ENCODE data around the gene TMEM258. TPM values are rescaled to one million over a fixed set of nuclear protein-coding genes. Genes with fewer than 3 reads are reported as not detected.

Gene TMEM258
- total RNA-seq, 6 experiments from 2014 or later, result 31.6 to 74.5 (median 55.3) TPM

- Histone ChIP-seq H3K4me1 (peaks cover 0 to 31% (median 6%) of the 10 kb centered on the region in 4 donors), H3K36me3 (no peaks in the 10 kb centered on the region), H3K4me3 (no peak overlapping the region), H3K9me3 (no peaks in the 10 kb centered on the region), H3K27me3 (no peaks in the 10 kb centered on the region), H3K27ac (peak overlapping the region; percentile 50 to 68 (median 60))
- 20% methylated on average over 1 of the region's 13 CpGs for WGBS (ENCODE audit: insufficient coverage, low coverage, low lambda C conversion rate, missing lambda C conversion rate)
- DNase-seq (peak; percentile 70 to 82 (median 79)), ATAC-seq (peak; percentile 38 to 87 (median 72))
- intact Hi-C loops (cut with DNase I), result no loop called here
- no peak for TF ChIP-seq CTCF (IDR thresholded peaks at IDR 0.05)
- TF ChIP-seq POLR2A (IDR thresholded peaks at IDR 0.05), result peak; percentile 56
These were observed 26.0 kb downstream of the TMEM258 start for GRCh38 chr11:61766353-61766841.

- Histone ChIP-seq H3K4me3 (no peak overlapping the region), H3K27ac (peak overlapping the region; percentile 50 to 68 (median 60)), H3K27me3 (no peaks in the 10 kb centered on the region), H3K4me1 (peaks cover 0 to 31% (median 6%) of the 10 kb centered on the region in 4 donors), H3K9me3 (no peaks in the 10 kb centered on the region), H3K36me3 (no peaks in the 10 kb centered on the region)
- TF ChIP-seq POLR2A (IDR thresholded peaks at IDR 0.05) (no peak), CTCF (IDR thresholded peaks at IDR 0.05) (no peak)
- DNase-seq (no peak), ATAC-seq (no peak)
- intact Hi-C loops (cut with DNase I), result no loop called here
- no CpG with 5 or more reads among the region's 26 CpGs for WGBS (ENCODE audit: insufficient coverage, low coverage, low lambda C conversion rate, missing lambda C conversion rate)
These were observed 26.7 kb downstream of the TMEM258 start for GRCh38 chr11:61765550-61766253.

GRCh38 chr11:61764606-61765260 lies 27.7 kb downstream of the TMEM258 start:
- H3K9me3 ChIP-seq, result no peaks in the 10 kb centered on the region
- no peaks in the 10 kb centered on the region for H3K36me3 ChIP-seq
- no peak overlapping the region for H3K27ac ChIP-seq
- H3K4me3 ChIP-seq, result no peak overlapping the region
- TF ChIP-seq CTCF (IDR thresholded peaks at IDR 0.05) (peak in 1 of 4 donors; percentile 7), POLR2A (IDR thresholded peaks at IDR 0.05) (no peak)
- no peaks in the 10 kb centered on the region for H3K27me3 ChIP-seq
- intact Hi-C loops (cut with DNase I), result no loop called here
- no CpG with 5 or more reads among the region's 22 CpGs for WGBS (ENCODE audit: insufficient coverage, low coverage, low lambda C conversion rate, missing lambda C conversion rate)
- ATAC-seq, result peak in 1 of 4 donors; percentile 5
- no peak for DNase-seq
- H3K4me1 ChIP-seq, result peaks cover 0 to 31% (median 6%) of the 10 kb centered on the region in 4 donors

GRCh38 chr11:61763930-61764605 lies 28.3 kb downstream of the TMEM258 start:
- Histone ChIP-seq H3K36me3 (no peaks in the 10 kb centered on the region), H3K27ac (no peak overlapping the region), H3K27me3 (no peaks in the 10 kb centered on the region), H3K9me3 (no peaks in the 10 kb centered on the region), H3K4me1 (peaks cover 0 to 25% (median 3%) of the 10 kb centered on the region in 4 donors), H3K4me3 (no peak overlapping the region)
- DNase-seq, result no peak
- ATAC-seq, result no peak
- intact Hi-C loops (cut with DNase I), result no loop called here
- no peak for TF ChIP-seq CTCF (IDR thresholded peaks at IDR 0.05)
- no peak for TF ChIP-seq POLR2A (IDR thresholded peaks at IDR 0.05)
- WGBS (ENCODE audit: insufficient coverage, low coverage, low lambda C conversion rate, missing lambda C conversion rate), result 68% methylated on average over 4 of the region's 23 CpGs
